HT1080 (cell line): ENCODE measurements around the gene CPEB2. TPM values are rescaled to one million over a fixed set of nuclear protein-coding genes. Genes with fewer than 3 reads are reported as not detected.

ENCODE experiments used
- DNase-seq: peaks from one replicate; pipeline ENCODE4 v3.0.0-alpha.2; 2015; ENCODE audit warnings: low read depth
- total RNA-seq: library from RNA; depleted of rRNA; stranded (reverse); fragments of >200 nt; shearing (Covaris generic); gene quantifications from 2 replicates; pipeline ENCODE4 v1.2.3, GENCODE V29; 2014

The CPEB2 gene
- total RNA-seq, 1 experiment from 2014 or later, result 7.5 TPM

- no peak for DNase-seq
Observed at GRCh38 chr4:15117270-15117946, 115.1 kb downstream of the CPEB2 start.

GRCh38 chr4:15118292-15118691 is 116.0 kb downstream of the CPEB2 start:
- DNase-seq, result no peak
